Karpas-422 (cell line): ENCODE measurements around the gene CIAO1. TPM values are rescaled to one million over a fixed set of nuclear protein-coding genes. Genes with fewer than 3 reads are reported as not detected.
A peak's percentile ranks its signal among the peaks of the same experiment; 100 is the strongest.

Experiments used
- DNase-seq: peaks from one replicate; pipeline ENCODE4 v3.0.0-alpha.2; 2015
- H2AFZ ChIP-seq: fragments of 200-600 bp; sonication (generic); 2 replicates; pipeline ENCODE4 v1.6.1; 2014; ENCODE audit warnings: antibody characterized with exemption, low read length, mixed read lengths
- H3K27ac ChIP-seq: fragments of 200-600 bp; sonication (generic); 2 replicates; pipeline ENCODE4 v1.5.1; 2014; ENCODE audit warnings: mild to moderate bottlenecking, low read length, moderate library complexity
- H3K27me3 ChIP-seq: fragments of 200-600 bp; sonication (generic); 2 replicates; pipeline ENCODE4 v1.6.1; 2014; ENCODE audit warnings: low read length, mixed read lengths
- H3K36me3 ChIP-seq: fragments of 200-600 bp; sonication (generic); 2 replicates; pipeline ENCODE4 v1.6.1; 2014; ENCODE audit warnings: low read length, mixed read lengths; ENCODE audit not compliant: insufficient read depth
- H3K4me1 ChIP-seq: fragments of 200-600 bp; sonication (generic); 2 replicates; pipeline ENCODE4 v1.6.1; 2014; ENCODE audit warnings: mild to moderate bottlenecking, low read length, mixed read lengths
- H3K4me2 ChIP-seq: fragments of 200-600 bp; sonication (generic); 2 replicates; pipeline ENCODE4 v1.6.1; 2014; ENCODE audit warnings: low read length, low read depth, mild to moderate bottlenecking; ENCODE audit not compliant: poor library complexity, severe bottlenecking
- H3K4me3 ChIP-seq: fragments of 200-600 bp; sonication (generic); 2 replicates; pipeline ENCODE4 v1.5.1; 2014; ENCODE audit warnings: mild to moderate bottlenecking, antibody characterized with exemption, low read length, mixed read lengths
- H3K79me2 ChIP-seq: fragments of 200-600 bp; sonication (generic); 2 replicates; pipeline ENCODE4 v1.6.1; 2014; ENCODE audit warnings: mild to moderate bottlenecking, low read length, mixed read lengths
- H3K9ac ChIP-seq: fragments of 200-600 bp; sonication (generic); 2 replicates; pipeline ENCODE4 v1.6.0; 2014; ENCODE audit warnings: low read length
- H3K9me2 ChIP-seq: fragments of 200-600 bp; sonication (generic), shearing (Covaris generic); replicated peaks from 2 replicates; pipeline ENCODE4 v1.6.0; 2014; ENCODE audit warnings: mild to moderate bottlenecking, low read length, moderate library complexity; ENCODE audit not compliant: insufficient read depth
- H3K9me3 ChIP-seq: fragments of 300-700, 200-600 bp; sonication (generic); 2 replicates; pipeline ENCODE4 v1.6.1; 2014; ENCODE audit warnings: low read length, mixed read lengths
- H4K20me1 ChIP-seq: fragments of 200-600 bp; sonication (generic); 2 replicates; pipeline ENCODE4 v1.6.1; 2014; ENCODE audit warnings: mild to moderate bottlenecking, antibody characterized with exemption, low read length, low read depth; ENCODE audit not compliant: insufficient read depth
- total RNA-seq: library from RNA; depleted of rRNA; stranded (reverse); fragments of >200 nt; shearing (Covaris generic); gene quantifications from 2 replicates; pipeline ENCODE4 v1.2.3, GENCODE V29; 2014; ENCODE audit warnings: low replicate concordance

CIAO1 gene
- total RNA-seq, 1 experiment from 2014 or later: 71.2 TPM

GRCh38 chr2:96243843-96244242 is 22.2 kb upstream of the CIAO1 start:
- Histone ChIP-seq H4K20me1 (no peaks in the 10 kb centered on the region), H3K36me3 (no peaks in the 10 kb centered on the region), H3K9me3 (no peaks in the 10 kb centered on the region), H3K27ac (no peak overlapping the region), H2AFZ (no peak overlapping the region), H3K4me2 (no peak overlapping the region), H3K27me3 (no peaks in the 10 kb centered on the region), H3K9ac (no peak overlapping the region), H3K4me1 (peaks cover 27% of the 10 kb centered on the region), H3K9me2 (no peaks in the 10 kb centered on the region), H3K79me2 (no peaks in the 10 kb centered on the region), H3K4me3 (no peak overlapping the region)
- no peak for DNase-seq

GRCh38 chr2:96245609-96246390 is 20.2 kb upstream of the CIAO1 start:
- Histone ChIP-seq H3K36me3 (no peaks in the 10 kb centered on the region), H3K4me2 (no peak overlapping the region), H3K4me3 (no peak overlapping the region), H3K27me3 (no peaks in the 10 kb centered on the region), H3K27ac (no peak overlapping the region), H3K9ac (no peak overlapping the region), H2AFZ (no peak overlapping the region), H3K9me2 (no peaks in the 10 kb centered on the region), H4K20me1 (no peaks in the 10 kb centered on the region), H3K79me2 (no peaks in the 10 kb centered on the region), H3K4me1 (peaks cover 21% of the 10 kb centered on the region), H3K9me3 (no peaks in the 10 kb centered on the region)
- DNase-seq: peak; percentile 57

- no peak for DNase-seq
- H3K9me3 ChIP-seq: no peaks in the 10 kb centered on the region
- H3K4me2 ChIP-seq: no peak overlapping the region
Measured at GRCh38 chr2:96247009-96247408, 19.0 kb upstream of the CIAO1 start.

GRCh38 chr2:96247896-96248295 is 18.1 kb upstream of the CIAO1 start:
- no peak overlapping the region for H3K4me3 ChIP-seq
- H3K79me2 ChIP-seq: no peaks in the 10 kb centered on the region
- H3K9me3 ChIP-seq: no peaks in the 10 kb centered on the region

More at GRCh38 chr2:96247009-96247408, 19.0 kb upstream of the CIAO1 start:
- Histone ChIP-seq H2AFZ (no peak overlapping the region), H3K9ac (no peak overlapping the region), H3K27me3 (no peaks in the 10 kb centered on the region), H3K79me2 (no peaks in the 10 kb centered on the region), H3K9me2 (no peaks in the 10 kb centered on the region), H4K20me1 (no peaks in the 10 kb centered on the region), H3K36me3 (no peaks in the 10 kb centered on the region), H3K4me1 (peaks cover 9% of the 10 kb centered on the region), H3K27ac (no peak overlapping the region), H3K4me3 (no peak overlapping the region)

GRCh38 chr2:96248624-96249023 is 17.4 kb upstream of the CIAO1 start:
- no peak for DNase-seq
- no peak overlapping the region for H3K9ac ChIP-seq

More at GRCh38 chr2:96247896-96248295, 18.1 kb upstream of the CIAO1 start:
- H3K4me2 ChIP-seq: no peak overlapping the region
- H3K36me3 ChIP-seq: no peaks in the 10 kb centered on the region
- H2AFZ ChIP-seq: no peak overlapping the region
- H3K27ac ChIP-seq: no peak overlapping the region
- H4K20me1 ChIP-seq: no peaks in the 10 kb centered on the region
- no peak overlapping the region for H3K9ac ChIP-seq
- no peak for DNase-seq
- no peaks in the 10 kb centered on the region for H3K9me2 ChIP-seq
- H3K4me1 ChIP-seq: peaks cover under 1% of the 10 kb centered on the region
- no peaks in the 10 kb centered on the region for H3K27me3 ChIP-seq

GRCh38 chr2:96249654-96250053 is 16.4 kb upstream of the CIAO1 start:
- no peak overlapping the region for H3K4me2 ChIP-seq
- no peak overlapping the region for H3K9ac ChIP-seq
- no peaks in the 10 kb centered on the region for H3K79me2 ChIP-seq
- no peak for DNase-seq
- no peaks in the 10 kb centered on the region for H3K9me2 ChIP-seq
- H2AFZ ChIP-seq: no peak overlapping the region
- peaks cover under 1% of the 10 kb centered on the region; the same call in 1 of the 2 replicates for H3K36me3 ChIP-seq
- no peaks in the 10 kb centered on the region for H3K27me3 ChIP-seq
- H3K4me1 ChIP-seq: no peaks in the 10 kb centered on the region
- no peak overlapping the region for H3K4me3 ChIP-seq
- H3K9me3 ChIP-seq: no peaks in the 10 kb centered on the region
- no peak overlapping the region for H3K27ac ChIP-seq
- no peaks in the 10 kb centered on the region for H4K20me1 ChIP-seq

More at GRCh38 chr2:96248624-96249023, 17.4 kb upstream of the CIAO1 start:
- Histone ChIP-seq H3K36me3 (no peaks in the 10 kb centered on the region), H3K4me2 (no peak overlapping the region), H2AFZ (no peak overlapping the region), H3K9me3 (no peaks in the 10 kb centered on the region), H4K20me1 (no peaks in the 10 kb centered on the region), H3K4me1 (no peaks in the 10 kb centered on the region), H3K4me3 (no peak overlapping the region), H3K27me3 (no peaks in the 10 kb centered on the region), H3K9me2 (no peaks in the 10 kb centered on the region), H3K27ac (no peak overlapping the region), H3K79me2 (no peaks in the 10 kb centered on the region)

- no peak overlapping the region for H3K4me2 ChIP-seq
Measured at GRCh38 chr2:96250188-96250587, 15.8 kb upstream of the CIAO1 start.

GRCh38 chr2:96251721-96252292 is 14.2 kb upstream of the CIAO1 start:
- Histone ChIP-seq H3K9ac (no peak overlapping the region), H3K9me2 (no peaks in the 10 kb centered on the region), H3K4me2 (no peak overlapping the region), H3K4me3 (no peak overlapping the region), H3K36me3 (peaks cover 11% of the 10 kb centered on the region; the same call in 1 of the 2 replicates), H3K4me1 (no peaks in the 10 kb centered on the region), H3K9me3 (no peaks in the 10 kb centered on the region), H3K79me2 (peaks cover 5% of the 10 kb centered on the region), H3K27me3 (no peaks in the 10 kb centered on the region), H4K20me1 (no peaks in the 10 kb centered on the region), H3K27ac (no peak overlapping the region), H2AFZ (no peak overlapping the region)
- no peak for DNase-seq

More at GRCh38 chr2:96250188-96250587, 15.8 kb upstream of the CIAO1 start:
- Histone ChIP-seq H3K9ac (no peak overlapping the region), H3K27me3 (no peaks in the 10 kb centered on the region), H3K9me2 (no peaks in the 10 kb centered on the region), H3K9me3 (no peaks in the 10 kb centered on the region), H2AFZ (no peak overlapping the region), H4K20me1 (no peaks in the 10 kb centered on the region), H3K4me3 (no peak overlapping the region), H3K4me1 (no peaks in the 10 kb centered on the region), H3K27ac (no peak overlapping the region), H3K79me2 (no peaks in the 10 kb centered on the region), H3K36me3 (peaks cover 6% of the 10 kb centered on the region; the same call in 1 of the 2 replicates)
- DNase-seq: no peak
